Retinal pigment epithelial cell (primary cell): ENCODE measurements around the gene NAA30.

ENCODE experiments used
- DNase-seq: peaks from one replicate; pipeline ENCODE4 v3.0.0-alpha.2; 2010; ENCODE audit warnings: low read depth
- H3K4me3 ChIP-seq: 2 replicates; pipeline ENCODE4 v1.5.1; 2011; ENCODE audit warnings: mild to moderate bottlenecking, low read length, control low read depth, moderate library complexity
- CTCF ChIP-seq: conservative IDR thresholded peaks from 2 replicates; pipeline ENCODE4 v1.5.1; 2011; ENCODE audit warnings: low read depth, low read length, control low read depth, inconsistent platforms

The NAA30 gene

GRCh38 chr14:57435923-57436322 is 45.5 kb downstream of the NAA30 start:
- no peak for DNase-seq
- no peak overlapping the region for H3K4me3 ChIP-seq
- TF ChIP-seq CTCF, result no peak

GRCh38 chr14:57461777-57462320 is 71.5 kb downstream of the NAA30 start:
- no peak overlapping the region for H3K4me3 ChIP-seq
- no peak for TF ChIP-seq CTCF
- no peak for DNase-seq

GRCh38 chr14:57462551-57462950 is 72.2 kb downstream of the NAA30 start:
- DNase-seq, result no peak
- no peak overlapping the region for H3K4me3 ChIP-seq
- no peak for TF ChIP-seq CTCF

GRCh38 chr14:57464008-57464730 is 73.8 kb downstream of the NAA30 start:
- no peak overlapping the region for H3K4me3 ChIP-seq
- no peak for DNase-seq
- TF ChIP-seq CTCF, result no peak
